PC-9 (cell line): ENCODE measurements around the gene TBX2. TPM values are rescaled to one million over a fixed set of nuclear protein-coding genes. Genes with fewer than 3 reads are reported as not detected.

Experiments used
- BruUV-seq: library from RNA; stranded (reverse); fragments of 400-500 nt; replicated peaks from 2 replicates; lab custom pipeline; 2021; lab: Mats Ljungman, UMichigan
- CTCF ChIA-PET: fragments of 300-600 bp; sonication (Branson Sonifier 250); formaldehyde crosslinking; loops from one replicate; lab custom pipeline; 2022; ENCODE audit warnings: antibody characterized with exemption; lab: Charles Lee
- POLR2A ChIA-PET: fragments of 300-600 bp; sonication (Branson Sonifier 250); formaldehyde crosslinking; loops from one replicate; lab custom pipeline; 2022; ENCODE audit warnings: antibody characterized with exemption; ENCODE audit not compliant: unreplicated experiment; lab: Charles Lee
- DNase-seq, 2 experiments: peaks; one replicate each; pipeline versions ENCODE4 v3.0.0 to v3.0.0-alpha.2; 2015 to 2022; ENCODE audit warnings: mixed read lengths in 1 of 2
- H2AFZ ChIP-seq: fragments of 200-600 bp; sonication (generic); 2 replicates; pipeline ENCODE4 v1.8.1; 2017; ENCODE audit warnings: antibody characterized with exemption
- H3F3A ChIP-seq: fragments of 200-600 bp; sonication (generic); 2 replicates; pipeline ENCODE4 v1.8.1; 2017; ENCODE audit warnings: antibody characterized with exemption, mild to moderate bottlenecking, low read depth; ENCODE audit not compliant: insufficient read depth
- H3K27ac ChIP-seq: fragments of 200-600 bp; sonication (generic); 2 replicates; pipeline ENCODE4 v1.6.1; 2016; ENCODE audit warnings: mixed run types
- H3K27me3 ChIP-seq: fragments of 200-600 bp; sonication (generic); 2 replicates; pipeline ENCODE4 v1.6.1; 2016; ENCODE audit warnings: low read depth, mixed run types; ENCODE audit not compliant: insufficient read depth
- H3K36me3 ChIP-seq: fragments of 200-600 bp; sonication (generic); 2 replicates; pipeline ENCODE4 v1.6.1; 2016; ENCODE audit warnings: low read depth, mixed run types
- H3K4me1 ChIP-seq: fragments of 200-600 bp; sonication (generic); replicated peaks from 2 replicates; pipeline ENCODE4 v1.6.1; 2016; ENCODE audit warnings: mixed run types; ENCODE audit not compliant: insufficient read depth
- H3K4me2 ChIP-seq: fragments of 200-600 bp; sonication (generic); 2 replicates; pipeline ENCODE4 v1.6.1; 2017; ENCODE audit warnings: mixed run types
- H3K4me3 ChIP-seq: fragments of 200-600 bp; sonication (generic); 2 replicates; pipeline ENCODE4 v1.6.1; 2016; ENCODE audit warnings: mixed run types
- H3K79me2 ChIP-seq: fragments of 200-600 bp; sonication (generic); 2 replicates; pipeline ENCODE4 v1.6.1; 2017; ENCODE audit warnings: low read depth, mixed run types
- H3K9me2 ChIP-seq: fragments of 200-600 bp; sonication (generic); 2 replicates; pipeline ENCODE4 v1.8.1; 2017; ENCODE audit warnings: mild to moderate bottlenecking; ENCODE audit not compliant: insufficient read depth
- H3K9me3 ChIP-seq: fragments of 200-600 bp; sonication (generic); 2 replicates; pipeline ENCODE4 v1.8.1; 2016; ENCODE audit warnings: low read depth; ENCODE audit not compliant: insufficient read depth
- H4K20me1 ChIP-seq: fragments of 200-600 bp; sonication (generic); 2 replicates; pipeline ENCODE4 v1.8.1; 2017; ENCODE audit not compliant: insufficient read depth
- EZH2 ChIP-seq: fragments of 200-600 bp; sonication (generic); IDR thresholded peaks from 2 replicates; pipeline ENCODE4 v1.8.0; 2017; ENCODE audit warnings: antibody characterized with exemption, low read depth
- intact Hi-C: fragments of 100-400 bp; cut with micrococcal nuclease; formaldehyde crosslinking; loops from one replicate; pipeline ENCODE4 v1.10.0; 2022; ENCODE audit not compliant: unreplicated experiment
- total RNA-seq: library from RNA; stranded (reverse); gene quantifications from 2 replicates; pipeline ENCODE4 v1.2.3, GENCODE V29; 2021
- TF ChIP-seq, protein P1 (sequence below): fragments of 200-600 bp; sonication (generic); conservative IDR thresholded peaks from 2 replicates; pipeline ENCODE4 v1.6.1; 2017; ENCODE audit warnings: mixed run types, antibody characterized with exemption, mild to moderate bottlenecking, moderate library complexity

The TBX2 gene
- total RNA-seq, 1 experiment from 2014 or later = 0.44 TPM

GRCh38 chr17:61452301-61453290 is 53.0 kb downstream of the TBX2 start, which contains the start of gene TBX4:
TSS of gene TBX4 (plus strand) at chr17:61452422. CDS start at chr17:61456491, 4,069 bp downstream.
- no peak for TF ChIP-seq EZH2
- TF ChIP-seq, protein P1, sequence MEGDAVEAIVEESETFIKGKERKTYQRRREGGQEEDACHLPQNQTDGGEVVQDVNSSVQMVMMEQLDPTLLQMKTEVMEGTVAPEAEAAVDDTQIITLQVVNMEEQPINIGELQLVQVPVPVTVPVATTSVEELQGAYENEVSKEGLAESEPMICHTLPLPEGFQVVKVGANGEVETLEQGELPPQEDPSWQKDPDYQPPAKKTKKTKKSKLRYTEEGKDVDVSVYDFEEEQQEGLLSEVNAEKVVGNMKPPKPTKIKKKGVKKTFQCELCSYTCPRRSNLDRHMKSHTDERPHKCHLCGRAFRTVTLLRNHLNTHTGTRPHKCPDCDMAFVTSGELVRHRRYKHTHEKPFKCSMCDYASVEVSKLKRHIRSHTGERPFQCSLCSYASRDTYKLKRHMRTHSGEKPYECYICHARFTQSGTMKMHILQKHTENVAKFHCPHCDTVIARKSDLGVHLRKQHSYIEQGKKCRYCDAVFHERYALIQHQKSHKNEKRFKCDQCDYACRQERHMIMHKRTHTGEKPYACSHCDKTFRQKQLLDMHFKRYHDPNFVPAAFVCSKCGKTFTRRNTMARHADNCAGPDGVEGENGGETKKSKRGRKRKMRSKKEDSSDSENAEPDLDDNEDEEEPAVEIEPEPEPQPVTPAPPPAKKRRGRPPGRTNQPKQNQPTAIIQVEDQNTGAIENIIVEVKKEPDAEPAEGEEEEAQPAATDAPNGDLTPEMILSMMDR = no peak

DNA sequence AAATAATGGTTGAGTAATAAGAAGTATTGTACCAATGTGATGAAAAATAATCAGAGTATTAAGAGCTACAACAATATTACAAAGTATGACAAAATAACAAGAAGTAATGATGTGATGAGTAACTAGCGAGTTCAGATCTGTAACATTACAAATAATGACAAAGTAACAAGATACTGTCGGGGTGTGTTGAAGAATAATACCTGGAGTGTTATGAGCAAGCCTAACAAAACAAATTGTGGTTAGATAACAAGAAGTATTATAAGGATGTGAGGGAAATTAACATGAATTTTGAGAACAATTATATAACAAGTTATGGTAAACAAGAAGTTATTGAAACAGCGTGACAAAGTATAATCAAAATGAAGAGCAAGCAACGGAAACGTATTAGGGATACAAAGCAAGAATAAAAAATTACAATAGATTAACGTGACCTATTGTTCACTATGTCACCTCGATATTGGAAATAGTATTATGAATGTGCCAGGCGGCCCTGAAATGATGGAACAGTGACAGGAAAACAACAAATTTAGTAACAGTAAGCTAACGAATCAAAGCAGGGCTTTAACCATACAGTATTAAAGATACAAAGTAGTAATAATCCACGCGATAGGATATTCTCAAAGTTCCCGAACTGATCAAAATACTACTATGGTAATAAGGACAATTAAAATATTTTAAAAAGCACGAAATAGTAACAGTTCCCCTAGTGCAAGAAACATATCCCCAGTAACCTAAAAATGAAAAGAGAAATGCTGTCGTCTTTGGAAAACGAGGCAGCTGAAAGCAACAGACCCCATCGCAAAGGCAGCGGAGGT is 54.1 kb downstream of the TBX2 start:
- BruUV-seq = no TSS peak
- no peaks in the 10 kb centered on the region for H3K4me1 ChIP-seq
- no peaks in the 10 kb centered on the region for H3K79me2 ChIP-seq
- H3F3A ChIP-seq = no peaks in the 10 kb centered on the region
- no peak overlapping the region for H3K4me2 ChIP-seq
- intact Hi-C loops = no loop called here
- no peaks in the 10 kb centered on the region for H3K9me2 ChIP-seq
- no peaks in the 10 kb centered on the region for H3K36me3 ChIP-seq
- no peak overlapping the region for H3K4me3 ChIP-seq
- ChIA-PET POLR2A (no interaction called here), CTCF (no interaction called here)
- no peaks in the 10 kb centered on the region for H3K9me3 ChIP-seq
- TF ChIP-seq, protein P1 = no peak
- TF ChIP-seq EZH2 = no peak
- no peak overlapping the region for H3K27ac ChIP-seq
- DNase-seq = no peak
- no peaks in the 10 kb centered on the region for H4K20me1 ChIP-seq
- no peaks in the 10 kb centered on the region for H3K27me3 ChIP-seq
- H2AFZ ChIP-seq = no peak overlapping the region

More at GRCh38 chr17:61452301-61453290, 53.0 kb downstream of the TBX2 start, which contains the start of gene TBX4:
- Histone ChIP-seq H4K20me1 (no peaks in the 10 kb centered on the region), H3K4me1 (no peaks in the 10 kb centered on the region), H2AFZ (no peak within 1 kb of the TSS), H3K4me2 (no peak within 1 kb of the TSS), H3K4me3 (no peak within 1 kb of the TSS), H3K27ac (no peak within 1 kb of the TSS), H3K9me3 (no peaks in the 10 kb centered on the region), H3K79me2 (no peaks in the 10 kb centered on the region), H3F3A (no peaks in the 10 kb centered on the region), H3K36me3 (no peaks in the 10 kb centered on the region), H3K27me3 (no peaks in the 10 kb centered on the region), H3K9me2 (no peaks in the 10 kb centered on the region)
- no TSS peak for BruUV-seq
- intact Hi-C loops = no loop called here
- ChIA-PET POLR2A (no interaction called here), CTCF (no interaction called here)
- no peak for DNase-seq
